Testis (tissue), 3 donors: ENCODE data around the gene USP35. TPM values are rescaled to one million over a fixed set of nuclear protein-coding genes. Genes with fewer than 3 reads are reported as not detected.

Experiments used
- DNase-seq: peaks from one replicate; pipeline ENCODE4 v3.0.0-alpha.2; 2019
- H3K27ac ChIP-seq, 2 donors: fragments of 200-600 bp; sonication (generic); one replicate each; pipeline ENCODE4 v1.5.1; 2019
- H3K27me3 ChIP-seq: fragments of 200-600 bp; sonication (generic); one replicate; pipeline ENCODE4 v1.5.1; 2019
- H3K36me3 ChIP-seq: fragments of 200-600 bp; sonication (generic); one replicate; pipeline ENCODE4 v1.5.1; 2017; ENCODE audit warnings: low read depth; ENCODE audit errors: missing control alignments
- H3K4me1 ChIP-seq: fragments of 200-600 bp; sonication (generic); one replicate; pipeline ENCODE4 v1.5.1; 2019
- H3K4me3 ChIP-seq, 2 donors: fragments of 200-600 bp; sonication (generic); one replicate each; pipeline ENCODE4 v1.5.1; 2017 to 2019
- H3K9me3 ChIP-seq: fragments of 200-600 bp; sonication (generic); one replicate; pipeline ENCODE4 v1.5.1; 2017
- CTCF ChIP-seq, 3 experiments: fragments of 450-650 bp in 2 of 3; fragments of 200-600 bp in 1 of 3; sonication (generic) in 1 of 3; IDR thresholded peaks; one replicate each; pipeline ENCODE4 v1.5.1; 2016 to 2019; ENCODE audit warnings: antibody characterized with exemption in 3 of 3, mild to moderate bottlenecking in 2 of 3, moderate library complexity in 1 of 3
- POLR2A ChIP-seq: fragments of 450-650 bp; IDR thresholded peaks from one replicate; pipeline ENCODE4 v1.6.1; 2017; ENCODE audit warnings: antibody characterized with exemption, mild to moderate bottlenecking, moderate library complexity
- WGBS, 2 donors: methylation state at CpG; one replicate each; pipeline ENCODE4 v1.1.5; 2018; 5-methylcytosine and 5-hydroxymethylcytosine counted together
- intact Hi-C: fragments of 100-400 bp; cut with DNase I; formaldehyde crosslinking; loops from one replicate; pipeline ENCODE4 v1.15.1; 2023; ENCODE audit warnings: low total_unique reads
- polyA plus RNA-seq: library from polyadenylated mRNA; stranded (reverse); fragments of 350-450 nt; fragmentation: Illumina TruSeq; extraction: RNeasy Lipid Tissue Mini Kit (QIAGEN cat#74804); gene quantifications from one replicate; pipeline ENCODE4 v1.2.3, GENCODE V29; 2014; ENCODE audit warnings: low read depth, low replicate concordance; ENCODE audit not compliant: insufficient read depth
- total RNA-seq, 2 donors: library from RNA; depleted of rRNA; stranded (reverse); fragments of >200 nt; gene quantifications; one replicate each; pipeline ENCODE4 v1.2.3, GENCODE V29; 2016

USP35 gene
- total and polyA plus RNA-seq, 3 donors from 2014 or later = 10.5 to 33.5 (median 25.8) TPM

DNA sequence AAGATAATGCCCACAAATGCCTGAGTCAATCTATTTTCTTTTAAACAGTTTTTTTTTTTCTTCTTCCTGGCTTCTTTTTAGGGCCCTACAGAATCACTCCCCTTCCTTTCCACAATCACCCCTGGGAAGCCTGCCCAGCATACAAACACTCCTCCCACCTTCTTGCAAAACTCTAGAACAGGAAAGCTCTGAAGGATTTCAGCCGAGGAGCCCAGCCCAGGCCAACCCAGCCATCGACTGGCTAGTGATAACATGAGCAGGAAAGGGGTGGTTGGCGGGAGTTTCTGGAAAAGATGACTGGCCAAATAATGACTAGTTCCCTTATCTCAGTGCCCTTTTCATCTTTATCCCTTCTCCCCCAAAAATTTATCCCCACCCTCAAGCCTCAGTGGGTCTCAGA is 68.2 kb downstream of the USP35 start:
- WGBS, 2 donors = 26 to 30% methylated on average over 3 of the region's 3 CpGs
- Histone ChIP-seq H3K4me1 (peaks cover 17% of the 10 kb centered on the region), H3K27ac (peak overlapping the region; percentile 33 to 46), H3K4me3 (no peak overlapping the region), H3K9me3 (no peaks in the 10 kb centered on the region), H3K36me3 (no peaks in the 10 kb centered on the region), H3K27me3 (no peaks in the 10 kb centered on the region)
- intact Hi-C loops = no loop called here
- peak; percentile 54 for DNase-seq
- no peak for TF ChIP-seq CTCF (IDR thresholded peaks at IDR 0.05)
- TF ChIP-seq POLR2A = no peak

GRCh38 chr11:78257654-78258053 is 68.9 kb downstream of the USP35 start:
- H3K4me3 ChIP-seq = no peak overlapping the region
- no peaks in the 10 kb centered on the region for H3K36me3 ChIP-seq
- TF ChIP-seq POLR2A (no peak), CTCF (IDR thresholded peaks at IDR 0.05) (no peak)
- 90 to 98% methylated on average over 3 of the region's 3 CpGs for WGBS, 2 donors
- H3K9me3 ChIP-seq = no peaks in the 10 kb centered on the region
- H3K27me3 ChIP-seq = no peaks in the 10 kb centered on the region
- peaks cover 24% of the 10 kb centered on the region for H3K4me1 ChIP-seq
- DNase-seq = no peak
- peak overlapping the region in 1 of 2 donors; percentile 25 for H3K27ac ChIP-seq
- intact Hi-C loops = no loop called here

GRCh38 chr11:78259777-78260487 is 71.2 kb downstream of the USP35 start:
- Histone ChIP-seq H3K4me3 (no peak overlapping the region), H3K27me3 (no peaks in the 10 kb centered on the region), H3K4me1 (peaks cover 25% of the 10 kb centered on the region), H3K27ac (no peak overlapping the region), H3K36me3 (no peaks in the 10 kb centered on the region), H3K9me3 (no peaks in the 10 kb centered on the region)
- DNase-seq = no peak
- no peak for TF ChIP-seq POLR2A
- no peak for TF ChIP-seq CTCF (IDR thresholded peaks at IDR 0.05)
- WGBS, 2 donors = 75 to 77% methylated on average over 8 of the region's 8 CpGs
- intact Hi-C loops = no loop called here

GRCh38 chr11:78261367-78261766 is 72.6 kb downstream of the USP35 start:
- intact Hi-C loops = no loop called here
- TF ChIP-seq POLR2A (no peak), CTCF (IDR thresholded peaks at IDR 0.05) (no peak)
- WGBS, 2 donors = 62 to 69% methylated on average over 4 of the region's 4 CpGs
- no peaks in the 10 kb centered on the region for H3K9me3 ChIP-seq
- no peak overlapping the region for H3K4me3 ChIP-seq
- H3K36me3 ChIP-seq = no peaks in the 10 kb centered on the region
- DNase-seq = no peak
- H3K27ac ChIP-seq = no peak overlapping the region
- peaks cover 23% of the 10 kb centered on the region for H3K4me1 ChIP-seq
- no peaks in the 10 kb centered on the region for H3K27me3 ChIP-seq

DNA sequence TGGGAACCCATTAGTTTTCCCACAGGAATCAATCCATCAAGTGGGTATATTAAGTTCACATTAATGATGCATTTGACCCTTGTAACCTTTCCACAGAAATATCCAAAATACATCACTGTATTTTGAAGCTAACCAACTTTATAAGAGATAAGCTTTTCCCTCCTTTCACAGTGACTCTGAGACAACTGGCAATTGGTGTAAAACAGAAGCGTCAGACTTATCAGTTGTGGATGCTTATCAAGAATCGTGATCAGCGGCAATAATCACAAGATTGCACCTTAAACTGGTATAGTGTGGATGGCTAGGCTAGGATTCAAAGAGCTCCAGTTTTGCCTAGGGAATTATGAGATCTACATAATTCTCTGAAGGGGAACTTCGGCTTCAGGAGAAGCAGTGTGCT is 73.1 kb downstream of the USP35 start:
- intact Hi-C loops = no loop called here
- 65 to 79% methylated on average over 4 of the region's 4 CpGs for WGBS, 2 donors
- H3K36me3 ChIP-seq = no peaks in the 10 kb centered on the region
- no peaks in the 10 kb centered on the region for H3K9me3 ChIP-seq
- no peak overlapping the region for H3K27ac ChIP-seq
- peaks cover 20% of the 10 kb centered on the region for H3K4me1 ChIP-seq
- no peak for DNase-seq
- no peak overlapping the region for H3K4me3 ChIP-seq
- TF ChIP-seq CTCF (IDR thresholded peaks at IDR 0.05) (no peak), POLR2A (no peak)
- no peaks in the 10 kb centered on the region for H3K27me3 ChIP-seq
